ENCODE measurements around the gene FANCF.

The FANCF gene

DNA sequence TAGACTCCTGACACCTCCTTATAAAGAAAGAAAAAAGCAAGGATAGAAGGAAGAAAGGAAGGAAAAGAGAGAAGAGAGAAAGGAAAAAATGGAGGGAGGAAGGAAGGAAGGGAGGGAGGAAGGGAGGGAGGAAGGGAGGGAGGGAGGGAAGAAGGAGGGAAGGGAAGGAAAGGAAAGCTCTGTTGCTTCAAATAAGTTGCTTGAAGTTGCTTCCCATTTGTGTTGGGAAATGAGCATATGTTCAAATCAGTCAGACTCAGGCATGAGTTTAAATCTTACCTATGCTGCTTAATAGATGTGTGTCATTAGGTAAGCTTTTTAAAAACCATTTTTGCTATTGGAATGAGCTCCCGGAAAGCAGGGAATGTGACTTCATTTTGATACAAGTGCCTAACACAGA is 34.2 kb upstream of the FANCF start:
- TF ChIP-seq TCF12 (IDR thresholded peaks at IDR 0.05; ENCODE audit: low read depth): no peak
- TF ChIP-seq, protein P1, sequence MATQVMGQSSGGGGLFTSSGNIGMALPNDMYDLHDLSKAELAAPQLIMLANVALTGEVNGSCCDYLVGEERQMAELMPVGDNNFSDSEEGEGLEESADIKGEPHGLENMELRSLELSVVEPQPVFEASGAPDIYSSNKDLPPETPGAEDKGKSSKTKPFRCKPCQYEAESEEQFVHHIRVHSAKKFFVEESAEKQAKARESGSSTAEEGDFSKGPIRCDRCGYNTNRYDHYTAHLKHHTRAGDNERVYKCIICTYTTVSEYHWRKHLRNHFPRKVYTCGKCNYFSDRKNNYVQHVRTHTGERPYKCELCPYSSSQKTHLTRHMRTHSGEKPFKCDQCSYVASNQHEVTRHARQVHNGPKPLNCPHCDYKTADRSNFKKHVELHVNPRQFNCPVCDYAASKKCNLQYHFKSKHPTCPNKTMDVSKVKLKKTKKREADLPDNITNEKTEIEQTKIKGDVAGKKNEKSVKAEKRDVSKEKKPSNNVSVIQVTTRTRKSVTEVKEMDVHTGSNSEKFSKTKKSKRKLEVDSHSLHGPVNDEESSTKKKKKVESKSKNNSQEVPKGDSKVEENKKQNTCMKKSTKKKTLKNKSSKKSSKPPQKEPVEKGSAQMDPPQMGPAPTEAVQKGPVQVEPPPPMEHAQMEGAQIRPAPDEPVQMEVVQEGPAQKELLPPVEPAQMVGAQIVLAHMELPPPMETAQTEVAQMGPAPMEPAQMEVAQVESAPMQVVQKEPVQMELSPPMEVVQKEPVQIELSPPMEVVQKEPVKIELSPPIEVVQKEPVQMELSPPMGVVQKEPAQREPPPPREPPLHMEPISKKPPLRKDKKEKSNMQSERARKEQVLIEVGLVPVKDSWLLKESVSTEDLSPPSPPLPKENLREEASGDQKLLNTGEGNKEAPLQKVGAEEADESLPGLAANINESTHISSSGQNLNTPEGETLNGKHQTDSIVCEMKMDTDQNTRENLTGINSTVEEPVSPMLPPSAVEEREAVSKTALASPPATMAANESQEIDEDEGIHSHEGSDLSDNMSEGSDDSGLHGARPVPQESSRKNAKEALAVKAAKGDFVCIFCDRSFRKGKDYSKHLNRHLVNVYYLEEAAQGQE (IDR thresholded peaks at IDR 0.05; ENCODE audit: low read depth): no peak
- TF ChIP-seq FOXM1 (IDR thresholded peaks at IDR 0.05; ENCODE audit: borderline replicate concordance, low read depth): no peak

DNA sequence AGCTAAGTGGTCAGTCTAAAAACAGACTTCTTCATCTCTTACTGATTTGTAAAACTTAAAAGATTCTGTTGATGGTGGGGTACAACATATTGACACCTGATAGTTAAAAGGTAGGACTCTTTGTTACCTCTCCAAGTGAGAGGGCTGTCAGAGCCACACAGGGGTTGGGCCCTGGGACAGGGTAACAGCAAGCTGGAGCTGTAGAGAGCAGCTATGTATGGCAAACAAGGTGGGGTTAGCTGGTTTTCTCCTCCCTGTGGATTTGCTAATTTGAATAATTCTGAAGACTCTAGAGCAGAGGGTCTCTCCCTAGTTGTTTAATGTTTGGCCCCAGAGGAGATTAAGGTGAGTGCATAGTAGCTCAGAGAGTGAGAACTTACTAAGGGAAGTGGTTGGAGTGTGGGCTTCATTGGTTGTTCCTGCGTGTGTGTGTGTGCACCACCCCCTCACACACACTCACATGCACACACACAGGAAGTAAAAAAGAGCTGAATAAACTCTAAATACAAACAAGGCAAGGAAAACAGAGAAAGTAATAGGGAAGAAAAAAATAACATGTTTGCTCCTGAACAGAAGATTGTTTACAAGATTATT is 31.6 kb upstream of the FANCF start:
- no peak for TF ChIP-seq RAD21 (IDR thresholded peaks at IDR 0.05; ENCODE audit: low read depth)
- no peak for TF ChIP-seq CEBPB (IDR thresholded peaks at IDR 0.05)
- TF ChIP-seq TEAD4 (IDR thresholded peaks at IDR 0.05): no peak
- no peak for TF ChIP-seq YY1 (IDR thresholded peaks at IDR 0.05; ENCODE audit: low read depth)
- no peak for TF ChIP-seq ZBTB7A (IDR thresholded peaks at IDR 0.05; ENCODE audit: low read depth)
- no peak for TF ChIP-seq FOXM1 (IDR thresholded peaks at IDR 0.05; ENCODE audit: borderline replicate concordance, low read depth)
- TF ChIP-seq, protein P2, sequence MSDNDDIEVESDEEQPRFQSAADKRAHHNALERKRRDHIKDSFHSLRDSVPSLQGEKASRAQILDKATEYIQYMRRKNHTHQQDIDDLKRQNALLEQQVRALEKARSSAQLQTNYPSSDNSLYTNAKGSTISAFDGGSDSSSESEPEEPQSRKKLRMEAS (IDR thresholded peaks at IDR 0.05): no peak
- TF ChIP-seq, protein P3, sequence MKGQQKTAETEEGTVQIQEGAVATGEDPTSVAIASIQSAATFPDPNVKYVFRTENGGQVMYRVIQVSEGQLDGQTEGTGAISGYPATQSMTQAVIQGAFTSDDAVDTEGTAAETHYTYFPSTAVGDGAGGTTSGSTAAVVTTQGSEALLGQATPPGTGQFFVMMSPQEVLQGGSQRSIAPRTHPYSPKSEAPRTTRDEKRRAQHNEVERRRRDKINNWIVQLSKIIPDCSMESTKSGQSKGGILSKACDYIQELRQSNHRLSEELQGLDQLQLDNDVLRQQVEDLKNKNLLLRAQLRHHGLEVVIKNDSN (IDR thresholded peaks at IDR 0.05): no peak
- TF ChIP-seq TAF1 (IDR thresholded peaks at IDR 0.05; ENCODE audit: low read depth): no peak
- TF ChIP-seq EP300 (IDR thresholded peaks at IDR 0.05; ENCODE audit: borderline replicate concordance): no peak
- TF ChIP-seq, protein P1 (IDR thresholded peaks at IDR 0.05; ENCODE audit: low read depth): no peak
- no peak for TF ChIP-seq TCF12 (IDR thresholded peaks at IDR 0.05; ENCODE audit: low read depth)
- no peak for TF ChIP-seq NFIC (IDR thresholded peaks at IDR 0.05)
- TF ChIP-seq CREB1 (IDR thresholded peaks at IDR 0.05; ENCODE audit: low read depth): no peak
- TF ChIP-seq EGR1 (IDR thresholded peaks at IDR 0.05): no peak

DNA sequence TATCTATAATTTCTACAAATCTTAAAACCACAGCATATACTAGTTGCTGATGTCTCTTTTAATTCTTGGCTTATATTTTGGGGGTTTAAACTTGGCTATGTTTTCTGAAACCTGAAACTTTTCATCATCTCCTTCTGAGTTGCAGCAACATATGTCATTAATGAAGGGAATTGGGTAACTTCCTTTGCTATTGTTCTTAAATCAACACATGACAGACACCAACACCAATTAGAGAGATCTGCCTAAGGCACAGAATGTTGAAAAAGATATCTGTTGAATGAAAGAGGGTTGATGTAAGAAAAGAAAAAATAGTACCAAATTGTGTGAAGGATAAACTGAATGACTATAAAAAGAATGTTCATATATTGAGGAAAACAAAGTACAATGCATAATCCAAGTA is 30.5 kb upstream of the FANCF start:
- TF ChIP-seq, protein P3 (IDR thresholded peaks at IDR 0.05): no peak
- TF ChIP-seq RAD21 (IDR thresholded peaks at IDR 0.05; ENCODE audit: low read depth): no peak
- TF ChIP-seq YY1 (IDR thresholded peaks at IDR 0.05; ENCODE audit: low read depth): no peak
- no peak for TF ChIP-seq CEBPB (IDR thresholded peaks at IDR 0.05)
- TF ChIP-seq EP300 (IDR thresholded peaks at IDR 0.05; ENCODE audit: borderline replicate concordance): no peak
- TF ChIP-seq ZBTB7A (IDR thresholded peaks at IDR 0.05; ENCODE audit: low read depth): no peak
- no peak for TF ChIP-seq TAF1 (IDR thresholded peaks at IDR 0.05; ENCODE audit: low read depth)
- TF ChIP-seq, protein P2 (IDR thresholded peaks at IDR 0.05): no peak
- TF ChIP-seq TCF12 (IDR thresholded peaks at IDR 0.05; ENCODE audit: low read depth): no peak
- TF ChIP-seq, protein P1 (IDR thresholded peaks at IDR 0.05; ENCODE audit: low read depth): no peak

DNA sequence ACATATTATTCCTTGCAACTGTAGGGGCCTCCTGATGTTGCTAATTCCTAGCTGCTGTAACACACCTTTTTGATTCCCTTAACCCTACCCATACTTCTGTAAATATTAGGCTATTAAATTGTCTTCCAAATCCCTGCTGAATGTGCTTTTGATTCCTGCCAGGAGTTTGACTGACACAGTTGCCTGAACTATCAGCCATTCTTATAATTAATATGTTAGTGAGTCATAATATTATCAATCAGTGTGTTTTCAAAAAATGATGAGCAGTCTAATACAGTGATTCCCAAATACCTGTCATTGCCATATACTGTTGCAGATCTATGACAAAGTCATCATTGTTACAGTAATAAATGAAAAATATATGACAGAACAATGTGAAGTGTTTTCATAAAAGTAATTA is 15.9 kb upstream of the FANCF start:
- TF ChIP-seq CEBPB (IDR thresholded peaks at IDR 0.05): no peak

DNA sequence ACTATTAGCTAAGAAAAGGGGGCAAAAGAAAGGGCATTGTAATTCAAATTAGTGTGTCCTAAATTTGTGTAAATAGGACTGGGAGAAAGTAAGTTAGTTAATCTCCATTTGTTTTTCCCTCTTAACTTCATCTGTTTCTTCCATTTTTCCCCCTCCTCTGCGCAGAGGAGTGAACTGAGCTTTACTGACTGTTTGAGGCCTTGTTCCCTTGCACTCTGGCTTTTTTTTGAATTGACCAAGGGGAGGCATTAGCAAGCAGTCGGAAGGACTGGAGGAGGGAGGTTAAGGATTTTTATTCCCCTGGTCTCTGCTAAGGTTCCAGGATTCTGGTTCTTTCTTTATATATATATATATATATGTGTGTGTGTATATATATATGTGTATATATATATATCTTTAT is 15.2 kb upstream of the FANCF start:
- TF ChIP-seq, protein P3 (IDR thresholded peaks at IDR 0.05): no peak
- TF ChIP-seq CEBPB (IDR thresholded peaks at IDR 0.05): no peak
- TF ChIP-seq TAF1 (IDR thresholded peaks at IDR 0.05; ENCODE audit: low read depth): no peak
- no peak for TF ChIP-seq NFIC (IDR thresholded peaks at IDR 0.05)
- TF ChIP-seq YY1 (IDR thresholded peaks at IDR 0.05; ENCODE audit: low read depth): no peak
- TF ChIP-seq ZBTB7A (IDR thresholded peaks at IDR 0.05; ENCODE audit: low read depth): no peak

Data from Ishikawa (cell line).